ELF-1 (cell line): ENCODE measurements around the gene ADAMTS12.

Experiments used
- DNase-seq: peaks from one replicate; pipeline ENCODE4 v3.0.0-alpha.2; 2016; ENCODE audit warnings: low read depth, low spot score

Gene ADAMTS12

GRCh38 chr5:33843579-33843978 lies 48.2 kb downstream of the ADAMTS12 start:
- DNase-seq: no peak

- DNase-seq: no peak
These were observed 49.3 kb downstream of the ADAMTS12 start for GRCh38 chr5:33842456-33842855.

- no peak for DNase-seq
These were observed 49.9 kb downstream of the ADAMTS12 start for GRCh38 chr5:33841891-33842290.

GRCh38 chr5:33840927-33841547 lies 50.8 kb downstream of the ADAMTS12 start:
- DNase-seq: no peak

- no peak for DNase-seq
These were observed 54.5 kb downstream of the ADAMTS12 start for GRCh38 chr5:33837301-33837700.

- no peak for DNase-seq
These were observed 57.5 kb downstream of the ADAMTS12 start for GRCh38 chr5:33834334-33834733.

GRCh38 chr5:33833237-33833575 lies 58.6 kb downstream of the ADAMTS12 start:
- no peak for DNase-seq

- DNase-seq: no peak
These were observed 59.2 kb downstream of the ADAMTS12 start for GRCh38 chr5:33832404-33833236.

- no peak for DNase-seq
These were observed 60.7 kb downstream of the ADAMTS12 start for GRCh38 chr5:33831041-33831440.

GRCh38 chr5:33829430-33829829 lies 62.4 kb downstream of the ADAMTS12 start:
- no peak for DNase-seq

- no peak for DNase-seq
These were observed 63.0 kb downstream of the ADAMTS12 start for GRCh38 chr5:33828626-33829308.

- DNase-seq: no peak
These were observed 63.9 kb downstream of the ADAMTS12 start for GRCh38 chr5:33827885-33828284.

GRCh38 chr5:33827018-33827707 lies 64.6 kb downstream of the ADAMTS12 start:
- no peak for DNase-seq

GRCh38 chr5:33824516-33825195 lies 67.1 kb downstream of the ADAMTS12 start:
- DNase-seq: no peak

- DNase-seq: no peak
These were observed 74.5 kb downstream of the ADAMTS12 start for GRCh38 chr5:33817301-33817700.

- no peak for DNase-seq
These were observed 75.0 kb downstream of the ADAMTS12 start for GRCh38 chr5:33816791-33817190.

- no peak for DNase-seq
These were observed 79.0 kb downstream of the ADAMTS12 start for GRCh38 chr5:33812746-33813145.

GRCh38 chr5:33810491-33811120 lies 81.2 kb downstream of the ADAMTS12 start:
- no peak for DNase-seq

GRCh38 chr5:33809936-33810335 lies 81.9 kb downstream of the ADAMTS12 start:
- no peak for DNase-seq

GRCh38 chr5:33808699-33809098 lies 83.1 kb downstream of the ADAMTS12 start:
- no peak for DNase-seq

GRCh38 chr5:33807771-33808170 lies 84.0 kb downstream of the ADAMTS12 start:
- DNase-seq: no peak
